Measurements from ENCODE around the gene CTNNBIP1. TPM values are rescaled to one million over a fixed set of nuclear protein-coding genes. Genes with fewer than 3 reads are reported as not detected.

Gene CTNNBIP1
- total RNA-seq, 4 donors from 2014 or later: 17.0 to 27.2 (median 23.4) TPM

GRCh38 chr1:9833632-9834031, 76.4 kb downstream of the CTNNBIP1 start:
- H3K27me3 ChIP-seq: no peaks in the 10 kb centered on the region
- intact Hi-C loops (cut with DNase I): no loop called here
- H3K4me3 ChIP-seq: no peak overlapping the region
- no peak overlapping the region for H3K27ac ChIP-seq (replicated peaks in 1 of 4)
- TF ChIP-seq CTCF (IDR thresholded peaks at IDR 0.05) (no peak), POLR2AphosphoS5 (IDR thresholded peaks at IDR 0.05) (no peak), POLR2A (IDR thresholded peaks at IDR 0.05; ENCODE audit: low read depth) (no peak), EP300 (IDR thresholded peaks at IDR 0.05) (no peak)
- peaks cover 10 to 18% (median 15%) of the 10 kb centered on the region in 4 donors for H3K4me1 ChIP-seq
- no peak for DNase-seq (ENCODE audit: extremely low spot score)
- no peaks in the 10 kb centered on the region for H3K9me3 ChIP-seq
- no peaks in the 10 kb centered on the region for H3K36me3 ChIP-seq
- 82% methylated on average over 3 of the region's 3 CpGs for WGBS

- H3K9me3 ChIP-seq: no peaks in the 10 kb centered on the region
- H3K27ac ChIP-seq (replicated peaks in 1 of 4): no peak overlapping the region
- intact Hi-C loops (cut with DNase I): loop anchor here (5.0 kb wide), 1 partner anchor 40 kb away; no protein-coding TSS in a partner anchor
- H3K36me3 ChIP-seq: no peaks in the 10 kb centered on the region
- DNase-seq (ENCODE audit: extremely low spot score): no peak
- TF ChIP-seq POLR2A (IDR thresholded peaks at IDR 0.05; ENCODE audit: low read depth): no peak
- TF ChIP-seq POLR2AphosphoS5 (IDR thresholded peaks at IDR 0.05): no peak
- no peak for TF ChIP-seq EP300 (IDR thresholded peaks at IDR 0.05)
- peak in 1 of 3 experiments; percentile 11 for TF ChIP-seq CTCF (IDR thresholded peaks at IDR 0.05)
- 78% methylated on average over 24 of the region's 24 CpGs for WGBS
- H3K4me3 ChIP-seq: no peak overlapping the region
- no peaks in the 10 kb centered on the region for H3K27me3 ChIP-seq
- peaks cover 15 to 25% (median 22%) of the 10 kb centered on the region in 4 donors for H3K4me1 ChIP-seq
Measured at GRCh38 chr1:9827558-9828185, 82.4 kb downstream of the CTNNBIP1 start.

- WGBS: 94% methylated on average over 2 of the region's 3 CpGs
- Histone ChIP-seq H3K36me3 (no peaks in the 10 kb centered on the region), H3K4me3 (no peak overlapping the region), H3K4me1 (peaks cover 23 to 36% (median 32%) of the 10 kb centered on the region in 4 donors), H3K27me3 (no peaks in the 10 kb centered on the region), H3K9me3 (no peaks in the 10 kb centered on the region), H3K27ac (replicated peaks in 1 of 4) (peak overlapping the region in 3 of 4 donors; percentile 90 to 98 (median 91))
- no peak for TF ChIP-seq POLR2A (IDR thresholded peaks at IDR 0.05; ENCODE audit: low read depth)
- no peak for TF ChIP-seq EP300 (IDR thresholded peaks at IDR 0.05)
- no peak for TF ChIP-seq POLR2AphosphoS5 (IDR thresholded peaks at IDR 0.05)
- no peak for TF ChIP-seq CTCF (IDR thresholded peaks at IDR 0.05)
- intact Hi-C loops (cut with DNase I): loop anchor here (5.0 kb wide), 1 partner anchor 39 kb away; no protein-coding TSS in a partner anchor
- no peak for DNase-seq (ENCODE audit: extremely low spot score)
Measured at GRCh38 chr1:9826616-9827015, 83.5 kb downstream of the CTNNBIP1 start.

- 81% methylated on average over 3 of the region's 3 CpGs for WGBS
- Histone ChIP-seq H3K4me3 (no peak overlapping the region), H3K27me3 (no peaks in the 10 kb centered on the region), H3K4me1 (peaks cover 23 to 41% (median 38%) of the 10 kb centered on the region in 4 donors), H3K36me3 (no peaks in the 10 kb centered on the region), H3K9me3 (no peaks in the 10 kb centered on the region), H3K27ac (replicated peaks in 1 of 4) (peak overlapping the region; percentile 90 to 98 (median 92))
- intact Hi-C loops (cut with DNase I): loop anchor here (5.0 kb wide), 1 partner anchor 39 kb away; no protein-coding TSS in a partner anchor
- DNase-seq (ENCODE audit: extremely low spot score): no peak
- TF ChIP-seq CTCF (IDR thresholded peaks at IDR 0.05): no peak
- TF ChIP-seq POLR2A (IDR thresholded peaks at IDR 0.05; ENCODE audit: low read depth): no peak
- no peak for TF ChIP-seq POLR2AphosphoS5 (IDR thresholded peaks at IDR 0.05)
- no peak for TF ChIP-seq EP300 (IDR thresholded peaks at IDR 0.05)
Measured at GRCh38 chr1:9826087-9826486, 84.0 kb downstream of the CTNNBIP1 start.

All from esophagus muscularis mucosa (tissue), 4 donors.